Ishikawa (cell line): ENCODE data around the gene UGGT1.

Experiments used
- CEBPB ChIP-seq: IDR thresholded peaks from 2 replicates; pipeline ENCODE4 v1.6.1; 2012
- CREB1 ChIP-seq: IDR thresholded peaks from 2 replicates; pipeline ENCODE4 v1.6.1; 2012; ENCODE audit warnings: low read depth
- EGR1 ChIP-seq: IDR thresholded peaks from 2 replicates; pipeline ENCODE4 v1.6.1; 2012
- EP300 ChIP-seq: IDR thresholded peaks from 2 replicates; pipeline ENCODE4 v1.6.1; 2012; ENCODE audit warnings: borderline replicate concordance
- FOXM1 ChIP-seq: IDR thresholded peaks from 2 replicates; pipeline ENCODE4 v1.6.1; 2012; ENCODE audit warnings: low read depth, borderline replicate concordance
- NFIC ChIP-seq: IDR thresholded peaks from 2 replicates; pipeline ENCODE4 v1.6.1; 2012
- RAD21 ChIP-seq: IDR thresholded peaks from 2 replicates; pipeline ENCODE4 v1.6.1; 2012; ENCODE audit warnings: low read depth
- TAF1 ChIP-seq: IDR thresholded peaks from 2 replicates; pipeline ENCODE4 v1.6.1; 2012; ENCODE audit warnings: low read depth, mild to moderate bottlenecking
- TCF12 ChIP-seq: IDR thresholded peaks from 2 replicates; pipeline ENCODE4 v1.6.1; 2012; ENCODE audit warnings: low read depth
- YY1 ChIP-seq: IDR thresholded peaks from 2 replicates; pipeline ENCODE4 v1.6.1; 2012; ENCODE audit warnings: low read depth
- ZBTB7A ChIP-seq: IDR thresholded peaks from 2 replicates; pipeline ENCODE4 v1.6.1; 2012; ENCODE audit warnings: low read depth
- TF ChIP-seq, protein P1 (sequence below): IDR thresholded peaks from 2 replicates; pipeline ENCODE4 v1.6.1; 2012
- TF ChIP-seq, protein P2 (sequence below): IDR thresholded peaks from 2 replicates; pipeline ENCODE4 v1.6.1; 2012; ENCODE audit warnings: low read depth, mild to moderate bottlenecking
- TF ChIP-seq, protein P3 (sequence below): IDR thresholded peaks from 2 replicates; pipeline ENCODE4 v1.6.1; 2012

DNA sequence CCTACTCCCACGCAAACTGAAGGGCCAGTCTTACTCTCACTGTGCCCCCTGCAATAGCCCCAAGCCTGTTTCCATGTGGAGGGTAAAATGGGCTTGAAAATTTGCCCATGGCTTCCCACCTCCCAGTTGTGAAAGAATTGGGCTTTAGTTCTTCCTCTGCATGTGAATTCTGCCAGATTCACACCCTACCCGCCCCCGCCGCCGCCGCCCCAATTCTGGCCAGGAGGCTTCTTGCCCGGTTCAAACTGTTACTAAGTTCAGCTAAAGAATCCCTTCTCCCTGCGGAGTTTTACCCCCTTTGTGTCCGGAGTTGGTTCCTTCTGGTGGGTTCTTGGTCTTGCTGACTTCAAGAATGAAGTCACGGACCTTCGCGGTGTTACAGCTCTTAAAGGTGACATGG, 37.7 kb upstream of the UGGT1 start:
- TF ChIP-seq YY1 (no peak), TAF1 (no peak), FOXM1 (no peak), CEBPB (no peak), TCF12 (no peak), CREB1 (no peak), NFIC (no peak), RAD21 (no peak), EP300 (no peak), ZBTB7A (no peak), EGR1 (no peak)
- TF ChIP-seq, protein P1, sequence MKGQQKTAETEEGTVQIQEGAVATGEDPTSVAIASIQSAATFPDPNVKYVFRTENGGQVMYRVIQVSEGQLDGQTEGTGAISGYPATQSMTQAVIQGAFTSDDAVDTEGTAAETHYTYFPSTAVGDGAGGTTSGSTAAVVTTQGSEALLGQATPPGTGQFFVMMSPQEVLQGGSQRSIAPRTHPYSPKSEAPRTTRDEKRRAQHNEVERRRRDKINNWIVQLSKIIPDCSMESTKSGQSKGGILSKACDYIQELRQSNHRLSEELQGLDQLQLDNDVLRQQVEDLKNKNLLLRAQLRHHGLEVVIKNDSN = no peak
- TF ChIP-seq, protein P2, sequence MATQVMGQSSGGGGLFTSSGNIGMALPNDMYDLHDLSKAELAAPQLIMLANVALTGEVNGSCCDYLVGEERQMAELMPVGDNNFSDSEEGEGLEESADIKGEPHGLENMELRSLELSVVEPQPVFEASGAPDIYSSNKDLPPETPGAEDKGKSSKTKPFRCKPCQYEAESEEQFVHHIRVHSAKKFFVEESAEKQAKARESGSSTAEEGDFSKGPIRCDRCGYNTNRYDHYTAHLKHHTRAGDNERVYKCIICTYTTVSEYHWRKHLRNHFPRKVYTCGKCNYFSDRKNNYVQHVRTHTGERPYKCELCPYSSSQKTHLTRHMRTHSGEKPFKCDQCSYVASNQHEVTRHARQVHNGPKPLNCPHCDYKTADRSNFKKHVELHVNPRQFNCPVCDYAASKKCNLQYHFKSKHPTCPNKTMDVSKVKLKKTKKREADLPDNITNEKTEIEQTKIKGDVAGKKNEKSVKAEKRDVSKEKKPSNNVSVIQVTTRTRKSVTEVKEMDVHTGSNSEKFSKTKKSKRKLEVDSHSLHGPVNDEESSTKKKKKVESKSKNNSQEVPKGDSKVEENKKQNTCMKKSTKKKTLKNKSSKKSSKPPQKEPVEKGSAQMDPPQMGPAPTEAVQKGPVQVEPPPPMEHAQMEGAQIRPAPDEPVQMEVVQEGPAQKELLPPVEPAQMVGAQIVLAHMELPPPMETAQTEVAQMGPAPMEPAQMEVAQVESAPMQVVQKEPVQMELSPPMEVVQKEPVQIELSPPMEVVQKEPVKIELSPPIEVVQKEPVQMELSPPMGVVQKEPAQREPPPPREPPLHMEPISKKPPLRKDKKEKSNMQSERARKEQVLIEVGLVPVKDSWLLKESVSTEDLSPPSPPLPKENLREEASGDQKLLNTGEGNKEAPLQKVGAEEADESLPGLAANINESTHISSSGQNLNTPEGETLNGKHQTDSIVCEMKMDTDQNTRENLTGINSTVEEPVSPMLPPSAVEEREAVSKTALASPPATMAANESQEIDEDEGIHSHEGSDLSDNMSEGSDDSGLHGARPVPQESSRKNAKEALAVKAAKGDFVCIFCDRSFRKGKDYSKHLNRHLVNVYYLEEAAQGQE = no peak
- TF ChIP-seq, protein P3, sequence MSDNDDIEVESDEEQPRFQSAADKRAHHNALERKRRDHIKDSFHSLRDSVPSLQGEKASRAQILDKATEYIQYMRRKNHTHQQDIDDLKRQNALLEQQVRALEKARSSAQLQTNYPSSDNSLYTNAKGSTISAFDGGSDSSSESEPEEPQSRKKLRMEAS = no peak
